ENCODE data around the gene DNPEP.

DNPEP gene

DNA sequence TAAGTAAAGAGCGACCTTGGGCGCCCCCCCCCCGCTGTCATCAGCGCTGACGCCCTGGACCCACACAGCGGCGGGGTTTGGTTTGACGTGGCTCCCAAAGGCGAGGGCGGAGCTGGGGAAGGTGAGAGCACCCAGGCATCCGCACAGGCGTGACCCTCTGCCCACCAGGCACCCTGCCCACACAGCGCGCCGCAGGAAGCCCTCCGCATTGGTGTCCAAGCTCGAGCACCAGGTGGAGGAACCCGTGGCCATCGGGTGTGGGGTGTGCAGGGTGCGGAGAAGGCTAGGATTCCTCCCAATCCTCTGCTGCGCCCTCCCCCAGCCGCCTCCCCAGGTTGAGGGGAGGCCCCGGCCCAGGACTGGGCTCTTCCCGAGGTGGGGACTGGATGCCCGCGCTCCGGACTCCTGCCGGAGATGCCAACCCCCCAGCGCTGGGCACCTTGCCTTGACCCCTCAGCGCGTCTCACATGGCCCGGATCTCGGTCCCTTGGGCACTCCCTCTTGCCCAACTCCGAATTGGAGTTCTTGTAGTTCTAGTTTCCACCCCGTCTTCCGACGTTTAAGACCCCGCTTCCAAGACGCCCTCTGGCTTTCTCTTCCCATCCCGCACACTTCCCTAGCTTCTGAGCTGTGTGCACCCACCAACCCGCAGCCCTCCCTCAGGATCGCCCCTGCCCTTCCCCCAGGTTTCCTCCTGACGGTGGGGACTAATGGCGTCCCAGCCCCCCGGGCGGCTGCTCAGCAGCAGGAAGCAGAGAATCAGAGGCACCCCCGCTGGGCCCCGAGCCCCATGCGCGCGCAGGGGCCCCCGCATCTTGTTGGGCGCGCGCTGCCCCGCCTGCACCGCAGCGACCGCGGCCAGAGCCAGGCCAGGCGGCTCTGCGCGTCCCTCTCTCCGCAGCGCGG, 29.3 kb downstream of the DNPEP start:
- DNase-seq: peak in 2 of 3 experiments; percentile 47 to 54

DNA sequence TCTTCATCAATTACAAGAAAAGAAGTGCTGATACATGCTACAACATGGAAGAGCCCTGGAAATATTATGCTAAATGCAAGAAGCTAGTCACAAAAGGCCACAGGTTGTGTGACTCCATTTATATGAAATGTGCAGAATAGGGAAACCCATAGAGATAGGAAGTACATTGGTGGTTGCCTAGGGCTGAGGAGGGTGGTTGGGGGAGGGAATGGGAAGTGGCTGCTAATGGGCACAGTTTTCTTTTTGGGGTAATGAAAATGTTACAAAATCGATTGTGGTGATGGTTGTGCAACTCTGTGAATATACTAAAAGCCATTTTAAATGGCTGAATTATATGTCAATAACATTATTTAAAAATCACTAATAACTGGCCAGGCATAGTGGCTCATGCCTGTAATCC, 30.9 kb downstream of the DNPEP start:
- no peak for DNase-seq

DNA sequence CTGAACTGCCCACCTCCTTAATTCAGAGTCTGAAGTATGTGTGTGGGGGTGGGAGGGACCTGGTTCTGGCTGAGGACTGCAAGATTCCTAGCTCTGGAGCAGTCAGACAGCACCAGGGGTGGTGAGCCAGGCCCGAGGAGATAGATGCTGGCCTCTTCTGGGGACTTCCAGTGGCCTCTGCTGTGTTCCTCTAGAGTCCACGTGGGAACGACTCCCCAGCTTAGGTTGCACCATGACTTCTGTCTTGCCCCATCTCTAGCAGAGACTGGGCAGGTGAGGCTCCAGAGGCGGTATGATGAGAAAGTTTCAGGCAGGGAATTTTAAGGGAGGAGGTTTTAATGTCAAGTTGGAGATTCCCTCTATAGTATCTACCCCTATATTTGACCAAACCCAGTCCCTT, 33.1 kb downstream of the DNPEP start:
- no peak for DNase-seq

DNA sequence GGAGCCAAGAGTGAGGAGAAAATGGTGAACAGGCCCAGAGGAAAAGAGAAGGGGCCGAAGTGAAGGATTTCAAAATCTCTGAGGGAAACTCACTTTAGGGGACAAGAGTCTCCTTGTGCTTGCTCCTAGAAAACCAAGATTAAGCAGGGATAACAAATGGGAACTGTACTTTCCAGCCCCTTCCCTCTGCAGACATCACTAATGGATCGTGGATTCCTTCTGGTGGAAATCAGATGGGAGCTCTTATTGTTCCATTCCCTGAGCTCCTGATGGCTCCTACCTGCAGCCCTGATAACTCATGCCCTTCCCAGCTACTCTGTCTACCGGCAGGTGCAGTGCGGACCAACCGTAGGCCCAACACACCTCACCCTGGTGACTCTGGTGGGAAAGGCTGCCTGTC, 34.6 kb downstream of the DNPEP start:
- no peak for DNase-seq

DNA sequence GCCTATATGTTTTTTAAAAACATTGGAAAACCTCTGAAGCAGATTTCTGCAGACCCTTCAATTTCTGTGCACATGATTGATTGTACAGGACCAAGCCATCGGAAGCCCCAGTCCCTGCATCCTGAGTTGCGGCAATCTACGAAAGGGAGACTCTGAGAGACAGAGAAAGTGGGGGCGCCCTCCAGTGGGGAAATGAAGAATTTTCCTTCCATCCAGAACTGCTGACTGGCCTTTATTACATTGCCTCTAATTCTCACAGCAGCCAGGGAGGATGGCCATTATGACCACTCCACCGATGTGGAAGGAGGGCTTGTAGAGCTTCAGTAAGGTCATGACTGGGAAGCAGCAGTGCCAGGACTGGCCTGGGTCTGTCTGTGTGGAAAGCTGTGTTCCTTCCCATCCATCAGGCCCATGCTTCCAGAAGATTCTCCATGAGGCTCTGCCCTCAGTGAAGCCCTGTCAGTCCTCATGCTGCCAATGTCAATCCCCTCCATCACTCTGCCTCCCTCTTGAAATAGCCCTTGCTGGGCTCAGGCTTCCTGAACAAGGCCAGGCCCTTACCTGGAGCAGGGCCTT, 35.2 kb downstream of the DNPEP start:
- peak; percentile 54 to 87 (median 63) for DNase-seq

DNA sequence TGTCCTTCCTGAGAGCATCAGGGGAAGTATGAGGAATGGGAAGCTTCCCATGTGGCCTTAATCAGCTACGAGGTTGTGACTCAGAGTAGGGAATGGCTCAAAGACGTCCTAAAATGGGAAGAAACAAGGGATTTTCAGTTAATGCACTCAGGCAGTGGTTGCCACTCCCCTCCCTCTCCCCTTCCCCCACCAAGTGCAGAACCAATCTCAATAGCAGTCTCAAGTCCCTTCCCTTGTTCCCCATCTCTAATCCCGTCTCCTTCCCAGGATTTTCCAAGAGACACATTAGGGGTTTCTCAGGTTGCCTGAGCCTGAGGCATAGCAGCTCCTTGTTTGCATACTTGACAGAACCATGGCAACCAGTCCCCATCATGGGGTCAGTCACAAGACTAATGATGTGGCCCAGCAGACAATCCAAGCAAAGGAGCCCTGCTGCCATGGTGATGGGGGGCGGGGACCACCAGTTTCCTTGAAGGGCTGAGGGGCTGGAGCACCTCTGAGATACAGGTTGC, 36.9 kb downstream of the DNPEP start:
- peak in 2 of 3 experiments; percentile 48 to 86 for DNase-seq

DNA sequence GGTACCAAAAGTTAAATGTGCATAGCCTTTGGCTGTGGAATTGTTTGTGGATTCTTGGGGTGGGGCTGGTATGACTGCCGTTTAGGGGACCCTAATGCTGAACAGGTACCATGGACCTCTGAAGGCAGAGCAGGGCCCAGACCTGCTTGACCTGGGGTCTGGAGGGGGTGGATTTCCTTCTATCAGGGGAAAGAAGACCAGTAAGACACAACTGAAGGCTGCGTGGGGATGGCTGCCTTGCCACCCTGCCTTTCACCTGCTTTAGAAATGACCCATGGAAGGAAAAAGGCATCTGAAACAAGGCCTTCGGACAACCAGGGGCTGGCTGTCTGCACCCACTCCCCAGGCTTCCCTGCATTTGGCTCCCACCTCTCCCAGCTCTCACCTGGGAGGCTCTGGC, 37.5 kb downstream of the DNPEP start:
- DNase-seq: no peak

DNA sequence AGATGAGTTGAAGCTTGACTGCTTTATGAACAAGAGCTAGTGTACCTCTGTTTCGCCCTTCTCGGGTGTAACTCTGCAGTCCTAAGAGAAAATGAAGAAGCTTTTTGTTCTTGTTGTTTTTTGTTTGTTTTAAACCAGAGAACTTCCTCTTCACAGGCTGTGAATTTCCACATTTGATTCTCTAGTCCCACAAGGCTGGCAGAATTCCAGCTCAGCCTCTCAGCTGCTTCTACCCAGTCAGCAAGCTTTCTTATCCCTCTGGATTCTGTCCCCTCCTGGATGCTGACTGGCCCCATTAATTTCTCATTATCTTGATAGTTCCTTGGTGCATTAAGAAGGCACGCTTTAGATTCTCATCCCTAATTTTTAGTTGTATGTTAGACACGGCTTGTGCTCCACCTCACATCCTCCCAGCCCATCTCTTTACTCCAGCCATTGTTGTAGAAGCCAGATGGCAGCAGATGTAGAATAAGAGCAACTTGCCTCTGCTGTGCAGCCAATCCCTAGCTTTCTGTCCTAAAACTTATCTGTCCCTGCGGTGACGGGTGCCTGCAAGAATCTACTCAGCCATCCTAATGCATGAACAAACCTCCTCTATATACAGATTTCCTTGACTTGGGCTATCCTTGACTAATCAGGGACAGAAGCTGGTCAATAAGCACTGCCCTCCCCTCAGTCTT, 42.8 kb downstream of the DNPEP start:
- peak in 2 of 3 experiments; percentile 8 to 61 for DNase-seq

DNA sequence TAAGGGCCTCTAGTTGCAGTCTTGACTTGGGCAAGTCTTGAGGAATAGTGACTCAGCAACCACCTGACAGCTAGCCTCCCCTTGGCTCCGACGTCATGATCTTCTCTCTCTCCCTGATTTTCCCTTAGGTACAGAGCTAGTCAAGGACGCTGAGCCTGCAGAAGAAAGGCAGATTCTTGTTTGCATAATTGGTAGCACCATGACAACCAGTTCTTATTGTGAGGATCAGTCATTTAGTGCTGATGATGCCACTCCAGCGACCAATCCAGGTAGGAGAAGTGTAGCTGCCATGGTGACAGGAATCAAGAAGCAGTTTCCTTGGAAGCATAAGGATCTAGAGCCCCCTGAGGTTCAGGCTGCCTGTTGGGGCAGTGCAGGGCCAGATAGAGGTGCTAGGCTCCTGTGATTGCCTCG, 52.3 kb downstream of the DNPEP start:
- peak; percentile 37 to 91 (median 41) for DNase-seq

DNA sequence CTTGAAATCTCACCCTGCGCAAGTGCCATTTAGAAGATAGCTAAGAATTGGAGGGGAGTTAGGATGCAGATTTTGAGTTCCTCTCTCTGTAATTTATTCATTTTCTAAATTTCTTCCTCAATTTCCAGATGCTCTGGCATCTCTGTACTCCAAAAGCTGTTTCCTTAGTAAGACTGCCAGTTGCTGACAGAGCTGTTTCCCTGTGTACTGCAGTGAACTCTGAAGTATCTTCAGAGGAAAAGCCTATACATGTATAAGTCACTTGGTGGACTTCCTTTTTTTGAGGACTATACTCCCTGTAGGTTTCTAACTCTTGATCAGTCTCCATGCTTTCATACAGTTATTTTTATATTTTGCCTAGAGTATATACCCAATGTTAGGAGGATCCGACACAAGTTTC, 53.6 kb downstream of the DNPEP start:
- DNase-seq: no peak

DNA sequence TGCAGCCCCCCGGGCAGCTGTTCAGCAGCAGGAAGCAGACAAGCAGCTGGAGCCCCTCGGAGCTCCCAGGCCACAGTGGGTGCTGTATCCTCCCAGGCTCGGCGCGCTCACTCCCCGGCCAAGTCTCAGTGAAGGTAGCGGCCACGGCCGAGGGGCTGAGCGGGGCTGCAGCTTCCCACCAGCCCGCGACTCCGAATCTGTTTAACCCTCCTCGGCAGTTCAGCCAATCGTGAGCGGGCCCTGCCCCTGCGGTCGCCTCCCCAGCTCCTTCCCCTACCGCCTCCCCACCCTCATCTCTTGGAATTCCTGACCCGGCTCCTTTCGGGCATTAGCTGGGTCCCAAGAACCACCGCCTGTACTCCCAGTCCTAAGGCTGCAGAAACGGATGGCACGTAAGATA, 55.2 kb downstream of the DNPEP start, which contains the start of gene RESP18:
RESP18 (minus strand) TSS at position 203 of the 400 bp plus-strand sequence.
- DNase-seq: no peak

DNA sequence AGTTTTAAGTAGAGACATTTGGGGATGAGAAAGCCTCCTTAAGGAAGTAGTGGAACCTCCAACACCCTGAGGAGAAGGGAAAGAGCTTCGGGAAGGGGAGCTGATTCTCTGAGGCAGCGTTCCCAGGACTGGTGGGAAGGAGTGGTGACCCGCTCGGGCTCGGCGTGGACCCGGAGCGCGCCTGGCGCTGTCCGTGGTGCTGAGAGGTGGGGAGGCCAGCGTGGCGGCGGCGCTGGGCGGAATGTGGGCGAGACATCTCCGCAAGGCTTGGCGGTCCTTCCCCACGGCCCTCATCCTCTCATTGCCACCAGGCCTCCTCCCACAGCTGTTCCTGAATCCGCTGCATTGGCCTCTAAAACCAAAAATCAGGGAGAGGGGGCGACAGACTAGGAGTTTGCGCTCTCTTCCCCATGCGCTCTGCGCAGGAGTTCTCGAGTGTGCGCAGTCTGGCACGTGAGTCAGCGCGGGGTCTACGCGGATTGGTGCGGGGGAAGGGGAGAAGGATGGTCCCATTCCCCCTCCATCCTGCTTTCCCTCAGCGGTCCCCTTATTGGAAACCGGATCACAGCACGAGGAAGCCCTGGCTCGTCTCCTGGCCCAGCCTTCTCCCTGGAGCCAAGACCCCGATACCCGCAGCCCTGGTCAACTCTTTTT, 56.0 kb downstream of the DNPEP start:
- DNase-seq: no peak

DNA sequence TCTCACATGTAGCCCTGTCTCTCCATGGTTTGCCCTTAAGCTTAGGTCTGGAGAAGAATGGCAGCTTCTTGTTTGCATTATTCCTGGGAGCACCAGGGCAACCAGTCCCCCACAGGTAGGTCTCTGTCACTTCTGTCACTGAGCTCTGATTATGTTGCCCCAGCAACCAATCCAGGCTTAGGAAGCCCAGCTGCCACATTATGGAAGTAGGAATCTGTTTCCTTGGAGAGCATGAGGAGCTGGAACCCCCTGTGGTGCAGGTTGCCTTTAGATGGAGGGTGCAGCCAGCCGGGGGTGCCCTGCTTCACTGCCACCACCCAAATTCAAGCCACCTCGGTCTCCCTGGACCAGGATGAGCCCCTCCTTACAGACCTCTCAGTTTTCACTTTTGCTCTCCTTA, 60.0 kb downstream of the DNPEP start:
- peak in 2 of 3 experiments; percentile 62 to 91 for DNase-seq

DNA sequence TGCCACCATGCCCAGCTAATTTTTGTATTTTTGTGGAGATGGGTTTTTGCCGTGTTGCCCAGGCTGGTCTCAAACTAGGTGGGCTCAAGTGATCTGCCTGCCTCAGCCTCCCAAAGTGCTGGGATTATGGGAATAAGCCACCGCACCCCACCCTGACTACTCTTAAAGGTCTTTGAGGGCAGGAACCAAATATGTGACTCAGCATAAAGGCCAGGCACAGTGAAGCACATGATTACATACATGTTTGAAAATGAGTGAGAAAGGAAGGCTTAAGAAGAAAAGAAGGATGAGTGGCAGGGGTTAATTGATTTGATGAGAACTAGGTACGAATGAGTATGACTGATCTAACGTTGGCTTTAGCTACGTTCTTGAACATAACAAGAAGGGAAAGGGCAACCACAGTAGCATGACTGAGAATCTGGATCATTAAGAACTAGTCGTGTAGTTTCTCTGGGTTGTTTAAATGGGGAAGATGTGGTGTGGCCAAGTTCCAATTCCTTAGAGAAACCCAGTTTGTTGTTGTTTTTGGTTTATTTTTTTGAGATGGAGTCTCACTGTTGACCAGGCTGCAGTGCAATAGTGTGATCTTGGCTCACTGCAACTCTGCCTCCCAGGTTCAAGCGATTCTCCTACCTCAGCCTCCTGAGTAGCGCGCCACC, 61.9 kb downstream of the DNPEP start:
- DNase-seq: no peak

DNA sequence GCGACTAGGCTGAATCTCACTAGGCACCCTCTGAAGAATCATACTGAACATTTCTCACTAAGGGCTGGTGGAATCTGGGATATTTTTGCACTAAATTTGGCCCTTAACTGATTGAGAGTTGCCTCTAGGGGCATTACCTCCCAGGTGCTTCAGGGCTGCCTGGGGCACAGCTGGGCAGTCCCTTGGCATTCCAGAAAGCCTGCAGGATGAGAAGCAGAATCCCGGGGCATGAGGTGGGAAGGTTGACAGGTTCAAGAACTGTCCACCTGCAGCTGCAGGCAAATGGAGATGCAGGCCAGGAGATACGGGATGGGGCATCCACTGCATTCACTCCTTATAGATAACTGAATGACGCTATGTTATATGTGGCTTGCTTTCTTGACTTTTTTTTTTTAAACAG, 62.6 kb downstream of the DNPEP start:
- no peak for DNase-seq

DNA sequence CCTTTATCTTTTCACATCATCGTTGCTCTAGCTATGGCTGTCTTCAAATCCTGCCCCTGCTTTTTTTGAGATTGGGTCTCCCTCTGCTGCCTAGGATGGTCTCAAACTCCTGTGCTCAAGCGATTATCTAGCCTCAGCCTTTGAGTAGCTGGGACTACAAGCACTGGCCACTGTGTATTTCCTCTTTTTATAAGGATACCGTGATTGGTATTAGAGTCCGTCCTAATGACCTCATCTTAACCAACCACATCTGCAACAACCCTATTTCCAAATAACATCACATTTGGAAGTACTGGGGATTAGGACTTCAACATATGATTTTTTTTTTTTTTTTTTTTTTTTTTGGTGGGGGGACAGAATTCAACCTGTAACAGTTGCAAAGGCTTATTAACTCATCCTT, 64.3 kb downstream of the DNPEP start:
- DNase-seq: no peak

Measured in NCI-H1417 (cell line).